Panc1 (cell line): ENCODE measurements around the gene NEK6. TPM values are rescaled to one million over a fixed set of nuclear protein-coding genes. Genes with fewer than 3 reads are reported as not detected.

Experiments
- ATAC-seq: fragments of 200-7000 bp; cut with Tn5 transposase; 2 replicates; pipeline ENCODE4 v1.9.1; 2020; ENCODE audit warnings: mild to moderate bottlenecking, moderate library complexity
- BruUV-seq: library from RNA; stranded (reverse); fragments of 400-500 nt; replicated peaks from 2 replicates; lab custom pipeline; 2021; lab: Mats Ljungman, UMichigan
- CTCF ChIA-PET: fragments of 300-600 bp; sonication (Branson Sonifier 250); formaldehyde crosslinking; loops from one replicate; lab custom pipeline; 2022; ENCODE audit warnings: antibody characterized with exemption; lab: Charles Lee
- POLR2A ChIA-PET: fragments of 300-600 bp; sonication (Branson Sonifier 250); formaldehyde crosslinking; loops from one replicate; lab custom pipeline; 2022; ENCODE audit warnings: antibody characterized with exemption; lab: Charles Lee
- DNase-seq: peaks from one replicate; pipeline ENCODE4 v3.0.0-alpha.2; 2010; ENCODE audit warnings: low read depth, low spot score
- H3K27ac ChIP-seq: 2 replicates; pipeline ENCODE4 v1.5.1; 2011; ENCODE audit warnings: mild to moderate bottlenecking, low read length, inconsistent platforms
- H3K27me3 ChIP-seq: fragments of 200-500 bp; sonication (Bioruptor generic); 2 replicates; pipeline ENCODE4 v1.6.0; 2014; ENCODE audit warnings: low read length, inconsistent platforms; ENCODE audit not compliant: control insufficient read depth, insufficient read depth
- H3K36me3 ChIP-seq: fragments of 200-500 bp; sonication (Bioruptor generic); 2 replicates; pipeline ENCODE4 v1.5.1; 2014; ENCODE audit warnings: inconsistent platforms, mild to moderate bottlenecking, low read length, moderate library complexity; ENCODE audit not compliant: control insufficient read depth, insufficient read depth
- H3K4me1 ChIP-seq: 2 replicates; pipeline ENCODE4 v1.5.1; 2011; ENCODE audit warnings: inconsistent platforms, mild to moderate bottlenecking, low read length, moderate library complexity; ENCODE audit not compliant: control insufficient read depth, insufficient read depth
- H3K4me3 ChIP-seq, 2 experiments: 2 replicates each; pipeline ENCODE4 v1.5.1; 2011 to 2012; ENCODE audit warnings: low read depth in 2 of 2, low read length in 2 of 2, mild to moderate bottlenecking in 2 of 2, inconsistent platforms in 1 of 2, moderate library complexity in 1 of 2
- H3K9me3 ChIP-seq: fragments of 200-500 bp; sonication (Bioruptor generic); 2 replicates; pipeline ENCODE4 v1.5.1; 2014; ENCODE audit warnings: low read depth, mild to moderate bottlenecking, inconsistent platforms, low read length, moderate library complexity; ENCODE audit not compliant: control insufficient read depth, insufficient read depth
- POLR2AphosphoS5 ChIP-seq: IDR thresholded peaks from 2 replicates; pipeline ENCODE4 v1.6.1; 2012; ENCODE audit warnings: mild to moderate bottlenecking, low read depth, low read length, moderate library complexity
- SIN3A ChIP-seq: IDR thresholded peaks from 2 replicates; pipeline ENCODE4 v1.6.1; 2012; ENCODE audit warnings: low read depth, mild to moderate bottlenecking, low read length, moderate library complexity, borderline replicate concordance; ENCODE audit not compliant: insufficient read depth
- TCF7L2 ChIP-seq: IDR thresholded peaks from 2 replicates; pipeline ENCODE4 v1.6.1; 2011; ENCODE audit warnings: mild to moderate bottlenecking, low read depth, low read length, inconsistent platforms
- in situ Hi-C: cut with HindIII; loops from 2 replicates; pipeline ENCODE4 v1.10.0; 2016; ENCODE audit warnings: low sequenced_read_pairs, low pct_unique_long_range_greater_than_20kb
- intact Hi-C: fragments of 100-400 bp; cut with micrococcal nuclease; formaldehyde crosslinking; loops from one replicate; pipeline ENCODE4 v1.10.0; 2022; ENCODE audit not compliant: unreplicated experiment
- total RNA-seq: library from RNA; stranded (reverse); gene quantifications from one replicate; pipeline ENCODE4 v1.2.1, GENCODE V29; 2021; ENCODE audit not compliant: unreplicated experiment
- TF ChIP-seq, protein P1 (sequence below), 2 experiments: IDR thresholded peaks; 2 replicates each; pipeline ENCODE4 v1.6.1; 2011 to 2012; ENCODE audit warnings: low read depth in 2 of 2, control low read depth in 1 of 2, low read length in 1 of 2, mild to moderate bottlenecking in 1 of 2, moderate library complexity in 1 of 2; ENCODE audit not compliant: insufficient read depth in 1 of 2
- TF ChIP-seq, protein P2 (sequence below): fragments of 450-650 bp; IDR thresholded peaks from 2 replicates; pipeline ENCODE4 v1.5.1; 2017; ENCODE audit warnings: mild to moderate bottlenecking

NEK6 gene
- total RNA-seq, 1 experiment from 2014 or later, result 56.3 TPM

DNA sequence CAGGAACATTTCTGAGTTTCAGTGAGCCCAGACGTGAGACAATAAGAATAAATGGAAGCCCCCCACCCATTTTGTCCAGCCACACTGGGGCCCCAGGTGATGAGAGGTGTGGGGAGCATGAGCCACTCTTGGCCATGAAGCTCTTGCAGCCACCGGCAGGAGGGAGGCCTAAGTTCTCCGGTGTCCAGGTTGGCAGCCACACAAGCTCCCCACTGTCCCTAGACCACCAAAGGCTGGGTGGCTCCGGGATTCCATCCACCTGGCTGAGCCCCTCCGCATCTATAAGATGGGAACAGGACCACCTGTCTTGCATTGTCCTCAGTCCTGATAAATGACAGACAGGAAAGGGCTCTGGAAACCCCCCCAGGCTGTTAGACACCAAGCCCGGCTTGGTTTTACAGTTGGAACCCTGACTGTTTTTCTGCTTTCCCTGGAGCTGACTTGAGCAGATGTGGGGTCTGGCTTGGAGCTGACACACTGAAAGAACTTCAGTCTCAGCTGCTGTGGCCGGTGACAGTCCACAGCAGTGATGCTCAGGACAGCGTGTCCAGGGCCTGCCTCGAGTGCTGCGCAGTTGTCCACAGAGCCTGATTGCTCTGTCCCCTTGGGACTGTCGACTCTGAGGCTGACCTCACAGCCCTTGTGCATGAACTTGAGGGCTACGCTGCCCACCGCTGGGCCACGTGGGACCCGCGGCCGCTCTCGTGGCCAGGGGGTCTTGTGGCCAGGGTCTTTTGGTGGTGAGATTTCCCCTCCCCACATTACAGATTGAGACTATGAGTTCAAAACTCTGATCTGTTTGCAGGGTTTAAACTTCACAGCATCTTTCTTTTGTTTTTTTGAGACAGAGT is 82.7 kb downstream of the NEK6 start:
- no peak for ATAC-seq
- Histone ChIP-seq H3K4me3 (no peak overlapping the region), H3K27me3 (no peaks in the 10 kb centered on the region), H3K36me3 (0 out of 2 replicates have a peak, but pooled peaks cover 2% of the 10 kb centered on the region), H3K27ac (no peak overlapping the region), H3K9me3 (no peaks in the 10 kb centered on the region), H3K4me1 (peaks cover 18% of the 10 kb centered on the region)
- TF ChIP-seq TCF7L2 (no peak), SIN3A (no peak), POLR2AphosphoS5 (no peak)
- TF ChIP-seq, protein P1, sequence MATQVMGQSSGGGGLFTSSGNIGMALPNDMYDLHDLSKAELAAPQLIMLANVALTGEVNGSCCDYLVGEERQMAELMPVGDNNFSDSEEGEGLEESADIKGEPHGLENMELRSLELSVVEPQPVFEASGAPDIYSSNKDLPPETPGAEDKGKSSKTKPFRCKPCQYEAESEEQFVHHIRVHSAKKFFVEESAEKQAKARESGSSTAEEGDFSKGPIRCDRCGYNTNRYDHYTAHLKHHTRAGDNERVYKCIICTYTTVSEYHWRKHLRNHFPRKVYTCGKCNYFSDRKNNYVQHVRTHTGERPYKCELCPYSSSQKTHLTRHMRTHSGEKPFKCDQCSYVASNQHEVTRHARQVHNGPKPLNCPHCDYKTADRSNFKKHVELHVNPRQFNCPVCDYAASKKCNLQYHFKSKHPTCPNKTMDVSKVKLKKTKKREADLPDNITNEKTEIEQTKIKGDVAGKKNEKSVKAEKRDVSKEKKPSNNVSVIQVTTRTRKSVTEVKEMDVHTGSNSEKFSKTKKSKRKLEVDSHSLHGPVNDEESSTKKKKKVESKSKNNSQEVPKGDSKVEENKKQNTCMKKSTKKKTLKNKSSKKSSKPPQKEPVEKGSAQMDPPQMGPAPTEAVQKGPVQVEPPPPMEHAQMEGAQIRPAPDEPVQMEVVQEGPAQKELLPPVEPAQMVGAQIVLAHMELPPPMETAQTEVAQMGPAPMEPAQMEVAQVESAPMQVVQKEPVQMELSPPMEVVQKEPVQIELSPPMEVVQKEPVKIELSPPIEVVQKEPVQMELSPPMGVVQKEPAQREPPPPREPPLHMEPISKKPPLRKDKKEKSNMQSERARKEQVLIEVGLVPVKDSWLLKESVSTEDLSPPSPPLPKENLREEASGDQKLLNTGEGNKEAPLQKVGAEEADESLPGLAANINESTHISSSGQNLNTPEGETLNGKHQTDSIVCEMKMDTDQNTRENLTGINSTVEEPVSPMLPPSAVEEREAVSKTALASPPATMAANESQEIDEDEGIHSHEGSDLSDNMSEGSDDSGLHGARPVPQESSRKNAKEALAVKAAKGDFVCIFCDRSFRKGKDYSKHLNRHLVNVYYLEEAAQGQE (IDR thresholded peaks at IDR 0.05; ENCODE audit: insufficient read depth in 1 of 2, low read depth in 2 of 2, low read length in 1 of 2), result no peak
- TF ChIP-seq, protein P2, sequence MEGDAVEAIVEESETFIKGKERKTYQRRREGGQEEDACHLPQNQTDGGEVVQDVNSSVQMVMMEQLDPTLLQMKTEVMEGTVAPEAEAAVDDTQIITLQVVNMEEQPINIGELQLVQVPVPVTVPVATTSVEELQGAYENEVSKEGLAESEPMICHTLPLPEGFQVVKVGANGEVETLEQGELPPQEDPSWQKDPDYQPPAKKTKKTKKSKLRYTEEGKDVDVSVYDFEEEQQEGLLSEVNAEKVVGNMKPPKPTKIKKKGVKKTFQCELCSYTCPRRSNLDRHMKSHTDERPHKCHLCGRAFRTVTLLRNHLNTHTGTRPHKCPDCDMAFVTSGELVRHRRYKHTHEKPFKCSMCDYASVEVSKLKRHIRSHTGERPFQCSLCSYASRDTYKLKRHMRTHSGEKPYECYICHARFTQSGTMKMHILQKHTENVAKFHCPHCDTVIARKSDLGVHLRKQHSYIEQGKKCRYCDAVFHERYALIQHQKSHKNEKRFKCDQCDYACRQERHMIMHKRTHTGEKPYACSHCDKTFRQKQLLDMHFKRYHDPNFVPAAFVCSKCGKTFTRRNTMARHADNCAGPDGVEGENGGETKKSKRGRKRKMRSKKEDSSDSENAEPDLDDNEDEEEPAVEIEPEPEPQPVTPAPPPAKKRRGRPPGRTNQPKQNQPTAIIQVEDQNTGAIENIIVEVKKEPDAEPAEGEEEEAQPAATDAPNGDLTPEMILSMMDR, result no peak
- POLR2A ChIA-PET, result no interaction called here
- intact Hi-C loops (no loop called here), in situ Hi-C loops (no loop called here)
- DNase-seq, result no peak
- CTCF ChIA-PET, result no interaction called here
- BruUV-seq, result no TSS peak

- CTCF ChIA-PET, result no interaction called here
- intact Hi-C loops, result no loop called here
- in situ Hi-C loops, result no loop called here
Observed at GRCh38 chr9:124341455-124342170, 83.9 kb downstream of the NEK6 start.

More at GRCh38 chr9:124341455-124342170, 83.9 kb downstream of the NEK6 start:
- POLR2A ChIA-PET, result no interaction called here
- Histone ChIP-seq H3K27me3 (no peaks in the 10 kb centered on the region), H3K9me3 (no peaks in the 10 kb centered on the region), H3K36me3 (0 out of 2 replicates have a peak, but pooled peaks cover 2% of the 10 kb centered on the region), H3K27ac (0 out of 2 replicates have a peak overlapping the region, but pooled peaks have one; percentile 57), H3K4me3 (no peak overlapping the region), H3K4me1 (peaks cover 21% of the 10 kb centered on the region)
- BruUV-seq, result no TSS peak
- ATAC-seq, result no peak
- no peak for DNase-seq
- TF ChIP-seq, protein P2, result no peak
- TF ChIP-seq TCF7L2, result no peak
- TF ChIP-seq SIN3A, result no peak
- TF ChIP-seq POLR2AphosphoS5, result no peak
- TF ChIP-seq, protein P1 (IDR thresholded peaks at IDR 0.05; ENCODE audit: insufficient read depth in 1 of 2, low read depth in 2 of 2, low read length in 1 of 2), result no peak
